Measurements from ENCODE around the gene BARX1. TPM values are rescaled to one million over a fixed set of nuclear protein-coding genes. Genes with fewer than 3 reads are reported as not detected.
"Not testable (repeated sequence)": the region's sequence is repeated elsewhere in the genome, so short reads cannot be mapped to it uniquely, and the experiment has no call there.

BARX1 gene
- total RNA-seq, 1 donor from 2014 or later: not detected

GRCh38 chr9:93976081-93976480 lies 20.9 kb upstream of the BARX1 start:
- Histone ChIP-seq H3K36me3 (no peaks in the 10 kb centered on the region), H3K4me3 (no peak overlapping the region), H3K9me3 (no peaks in the 10 kb centered on the region), H3K4me1 (no peaks in the 10 kb centered on the region), H3K27me3 (no peaks in the 10 kb centered on the region), H3K27ac (no peak overlapping the region)
- TF ChIP-seq POLR2AphosphoS5 (IDR thresholded peaks at IDR 0.05; ENCODE audit: insufficient read depth in 1 of 2, low read depth in 1 of 2) (no peak), POLR2A (IDR thresholded peaks at IDR 0.05) (no peak)
- TF ChIP-seq, protein P1, sequence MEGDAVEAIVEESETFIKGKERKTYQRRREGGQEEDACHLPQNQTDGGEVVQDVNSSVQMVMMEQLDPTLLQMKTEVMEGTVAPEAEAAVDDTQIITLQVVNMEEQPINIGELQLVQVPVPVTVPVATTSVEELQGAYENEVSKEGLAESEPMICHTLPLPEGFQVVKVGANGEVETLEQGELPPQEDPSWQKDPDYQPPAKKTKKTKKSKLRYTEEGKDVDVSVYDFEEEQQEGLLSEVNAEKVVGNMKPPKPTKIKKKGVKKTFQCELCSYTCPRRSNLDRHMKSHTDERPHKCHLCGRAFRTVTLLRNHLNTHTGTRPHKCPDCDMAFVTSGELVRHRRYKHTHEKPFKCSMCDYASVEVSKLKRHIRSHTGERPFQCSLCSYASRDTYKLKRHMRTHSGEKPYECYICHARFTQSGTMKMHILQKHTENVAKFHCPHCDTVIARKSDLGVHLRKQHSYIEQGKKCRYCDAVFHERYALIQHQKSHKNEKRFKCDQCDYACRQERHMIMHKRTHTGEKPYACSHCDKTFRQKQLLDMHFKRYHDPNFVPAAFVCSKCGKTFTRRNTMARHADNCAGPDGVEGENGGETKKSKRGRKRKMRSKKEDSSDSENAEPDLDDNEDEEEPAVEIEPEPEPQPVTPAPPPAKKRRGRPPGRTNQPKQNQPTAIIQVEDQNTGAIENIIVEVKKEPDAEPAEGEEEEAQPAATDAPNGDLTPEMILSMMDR (IDR thresholded peaks at IDR 0.05): no peak
- intact Hi-C loops (cut with DNase I): no loop called here
- DNase-seq (ENCODE audit: extremely low spot score in 2 of 2): no peak

DNA sequence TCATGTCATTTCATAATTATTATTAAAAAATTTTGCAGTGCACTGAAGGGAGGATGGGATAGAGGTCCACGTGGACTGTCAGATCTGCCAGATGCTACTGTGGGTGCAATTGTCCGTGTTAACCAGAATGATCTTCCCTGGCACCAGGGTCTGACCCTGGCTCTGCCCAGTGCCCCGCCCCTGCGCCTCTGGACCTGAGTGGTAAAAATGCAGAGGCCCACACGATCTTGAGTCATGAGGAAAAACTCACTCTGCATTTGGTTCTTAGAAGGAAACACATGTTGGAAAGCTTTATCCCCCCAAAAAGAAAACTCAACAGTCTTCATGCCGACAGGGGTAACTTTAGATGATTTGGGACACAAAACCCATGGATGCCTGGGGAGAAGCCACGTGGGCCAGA lies 20.1 kb upstream of the BARX1 start:
- H3K4me1 ChIP-seq: no peaks in the 10 kb centered on the region
- no peaks in the 10 kb centered on the region for H3K27me3 ChIP-seq
- intact Hi-C loops (cut with DNase I): no loop called here

DNA sequence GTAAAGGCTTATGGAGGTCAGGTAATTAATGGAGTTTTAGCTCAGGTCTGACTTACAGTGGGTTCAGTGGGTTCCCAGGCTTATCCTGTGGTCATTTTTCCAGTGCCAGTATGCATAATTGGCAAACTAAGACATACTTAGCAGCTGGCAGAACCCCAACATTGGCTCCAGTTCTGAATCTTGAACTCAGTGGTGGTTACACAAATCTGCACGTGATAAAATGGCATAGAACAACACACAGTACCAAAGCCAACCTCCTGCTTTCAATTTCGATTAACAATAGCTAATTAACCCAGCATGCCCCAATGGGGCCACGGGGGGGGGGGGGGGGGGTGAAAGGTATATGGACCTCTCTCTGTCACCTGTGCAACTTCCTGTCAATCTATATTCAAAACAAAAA lies 19.0 kb upstream of the BARX1 start:
- TF ChIP-seq, protein P1 (IDR thresholded peaks at IDR 0.05): no peak
- TF ChIP-seq POLR2A (IDR thresholded peaks at IDR 0.05) (no peak), POLR2AphosphoS5 (IDR thresholded peaks at IDR 0.05; ENCODE audit: insufficient read depth in 1 of 2, low read depth in 1 of 2) (no peak)
- no peak overlapping the region for H3K27ac ChIP-seq
- no peaks in the 10 kb centered on the region for H3K27me3 ChIP-seq
- H3K9me3 ChIP-seq: no peaks in the 10 kb centered on the region
- H3K4me1 ChIP-seq: no peaks in the 10 kb centered on the region
- H3K4me3 ChIP-seq: no peak overlapping the region
- H3K36me3 ChIP-seq: no peaks in the 10 kb centered on the region
- no peak for DNase-seq (ENCODE audit: extremely low spot score in 2 of 2)
- intact Hi-C loops (cut with DNase I): no loop called here

More for the DNA sequence above, 20.1 kb upstream of the BARX1 start:
- Histone ChIP-seq H3K27ac (no peak overlapping the region), H3K4me3 (no peak overlapping the region), H3K36me3 (no peaks in the 10 kb centered on the region), H3K9me3 (no peaks in the 10 kb centered on the region)
- DNase-seq (ENCODE audit: extremely low spot score in 2 of 2): no peak
- TF ChIP-seq POLR2AphosphoS5 (IDR thresholded peaks at IDR 0.05; ENCODE audit: insufficient read depth in 1 of 2, low read depth in 1 of 2) (no peak), POLR2A (IDR thresholded peaks at IDR 0.05) (no peak)
- TF ChIP-seq, protein P1 (IDR thresholded peaks at IDR 0.05): no peak

GRCh38 chr9:93972655-93973054 lies 17.5 kb upstream of the BARX1 start:
- H3K27ac ChIP-seq; H3K4me3 ChIP-seq; DNase-seq (ENCODE audit: extremely low spot score in 2 of 2); H3K9me3 ChIP-seq; H3K27me3 ChIP-seq; intact Hi-C loops (cut with DNase I); H3K36me3 ChIP-seq; H3K4me1 ChIP-seq: not testable (repeated sequence)

DNA sequence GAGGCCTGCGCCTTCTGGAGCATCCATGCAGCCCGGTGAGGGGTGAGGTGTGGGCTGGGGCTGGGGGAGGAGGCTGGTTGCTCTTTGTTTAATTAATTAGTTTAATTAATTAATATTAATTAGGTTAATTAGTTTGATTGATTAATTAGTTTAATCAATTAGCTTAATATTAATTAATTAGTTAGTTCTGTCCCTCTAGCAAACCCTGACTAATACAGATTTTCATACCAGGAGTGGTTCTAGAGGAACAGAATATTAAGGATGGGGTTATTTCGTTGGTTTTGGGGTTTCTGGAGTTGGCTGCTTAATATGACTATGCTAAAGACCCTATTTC lies 14.1 kb upstream of the BARX1 start:
- no peak for DNase-seq (ENCODE audit: extremely low spot score in 2 of 2)
- Histone ChIP-seq H3K27me3 (no peaks in the 10 kb centered on the region), H3K4me3 (no peak overlapping the region), H3K4me1 (no peaks in the 10 kb centered on the region), H3K9me3 (no peaks in the 10 kb centered on the region), H3K27ac (no peak overlapping the region), H3K36me3 (no peaks in the 10 kb centered on the region)
- TF ChIP-seq, protein P1 (IDR thresholded peaks at IDR 0.05): no peak
- TF ChIP-seq POLR2AphosphoS5 (IDR thresholded peaks at IDR 0.05; ENCODE audit: insufficient read depth in 1 of 2, low read depth in 1 of 2) (no peak), POLR2A (IDR thresholded peaks at IDR 0.05) (no peak)
- intact Hi-C loops (cut with DNase I): no loop called here

Data from vagina (tissue), 2 donors.